Cardiac muscle cell (in vitro differentiated cells and primary cell): Measurements from ENCODE around the gene LMAN2L. TPM values are rescaled to one million over a fixed set of nuclear protein-coding genes. Genes with fewer than 3 reads are reported as not detected.

ENCODE experiments used
- DNase-seq, 2 donors: peaks; one replicate each; pipeline versions ENCODE4 v3.0.0 to v3.0.0-alpha.2; 2010 to 2017; ENCODE audit warnings: low read depth in 1 of 2, low spot score in 1 of 2
- H3K27ac ChIP-seq: fragments of 200-600 bp; sonication (generic); 2 replicates; pipeline ENCODE4 v1.5.1; 2016
- H3K27me3 ChIP-seq: fragments of 200-600 bp; sonication (generic); 2 replicates; pipeline ENCODE4 v1.6.0; 2016; ENCODE audit warnings: control low read depth
- H3K36me3 ChIP-seq: fragments of 200-600 bp; sonication (generic); 2 replicates; pipeline ENCODE4 v1.5.1; 2016; ENCODE audit warnings: control low read depth
- H3K4me1 ChIP-seq: fragments of 200-600 bp; sonication (generic); 2 replicates; pipeline ENCODE4 v1.8.1; 2017; ENCODE audit warnings: low read depth, mild to moderate bottlenecking, mixed run types
- H3K4me3 ChIP-seq: fragments of 200-600 bp; sonication (generic); 2 replicates; pipeline ENCODE4 v1.5.1; 2016; ENCODE audit warnings: mild to moderate bottlenecking
- H3K9me3 ChIP-seq: fragments of 200-600 bp; sonication (generic); 2 replicates; pipeline ENCODE4 v1.5.1; 2017; ENCODE audit warnings: low read depth, mild to moderate bottlenecking, control low read depth
- CTCF ChIP-seq: IDR thresholded peaks from 2 replicates; pipeline ENCODE4 v1.5.1; 2012; ENCODE audit warnings: low read depth, mild to moderate bottlenecking, low read length
- polyA plus RNA-seq: library from polyadenylated mRNA; unstranded; fragments of >200 nt; fragmentation: Nextera tagmentation; extraction: Ambion mirVana; gene quantifications from 2 replicates; pipeline ENCODE4 v1.2.1, GENCODE V29; 2016
- total RNA-seq: library from RNA; depleted of rRNA; stranded (reverse); fragments of >200 nt; gene quantifications from 2 replicates; pipeline ENCODE4 v1.2.3, GENCODE V29; 2016

Gene LMAN2L
- total and polyA plus RNA-seq, 2 experiments from 2014 or later: 28.8 to 64.3 TPM

DNA sequence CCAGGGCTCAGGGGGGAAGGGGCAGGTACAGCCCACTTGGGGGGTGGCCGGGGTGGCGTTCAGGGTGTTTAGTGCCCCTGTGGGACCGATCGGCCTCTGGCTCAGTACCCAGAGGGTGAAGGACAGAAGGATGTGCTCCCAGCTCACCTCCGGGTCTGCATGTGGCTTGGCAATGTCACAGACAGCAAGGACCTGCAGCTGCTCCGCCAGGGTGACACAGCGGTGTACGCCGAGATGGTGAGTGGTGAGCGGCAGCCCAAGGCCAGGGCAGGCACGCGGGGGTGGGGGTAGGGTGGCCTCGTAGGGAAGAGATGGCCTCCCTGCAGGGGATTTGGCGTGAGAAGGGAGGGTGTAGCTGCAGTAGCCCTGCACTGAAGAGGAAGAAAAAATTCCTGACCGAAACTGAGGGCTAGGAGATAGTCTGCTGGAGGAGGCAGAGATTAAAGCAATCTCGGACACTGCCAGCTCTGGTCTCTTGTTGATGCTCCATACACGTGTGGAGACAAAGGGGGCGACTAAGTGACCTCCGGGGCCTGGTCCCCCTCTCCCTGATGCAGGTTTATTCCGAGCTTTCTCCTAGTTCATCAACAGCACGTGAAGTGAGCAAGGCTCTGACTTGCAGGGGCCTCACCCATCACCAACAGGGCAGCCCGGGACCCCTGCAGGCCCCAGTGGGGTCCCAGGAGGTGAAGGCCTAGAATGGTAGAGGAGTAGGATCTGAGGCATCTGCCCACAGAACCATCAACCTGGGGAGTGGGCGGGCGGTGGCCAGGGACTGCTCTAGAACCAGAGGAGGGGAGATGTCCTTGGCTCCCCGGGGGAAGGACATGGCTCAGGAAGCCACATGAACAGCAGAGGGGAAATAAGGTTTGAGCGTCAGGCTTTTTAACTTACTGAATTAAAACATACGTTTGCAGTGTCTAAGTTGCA lies 51.9 kb downstream of the LMAN2L start:
- Histone ChIP-seq H3K4me1 (peaks cover 14% of the 10 kb centered on the region), H3K36me3 (no peaks in the 10 kb centered on the region), H3K27me3 (no peaks in the 10 kb centered on the region), H3K27ac (no peak overlapping the region), H3K9me3 (no peaks in the 10 kb centered on the region), H3K4me3 (no peak overlapping the region)
- no peak for DNase-seq
- TF ChIP-seq CTCF: no peak

- DNase-seq: no peak
- H3K27me3 ChIP-seq: no peaks in the 10 kb centered on the region
- H3K36me3 ChIP-seq: no peaks in the 10 kb centered on the region
- H3K4me1 ChIP-seq: peaks cover 14% of the 10 kb centered on the region
- H3K9me3 ChIP-seq: no peaks in the 10 kb centered on the region
- H3K27ac ChIP-seq: no peak overlapping the region
- no peak overlapping the region for H3K4me3 ChIP-seq
- TF ChIP-seq CTCF: no peak
These were observed 52.6 kb downstream of the LMAN2L start for GRCh38 chr2:96687266-96687665.

DNA sequence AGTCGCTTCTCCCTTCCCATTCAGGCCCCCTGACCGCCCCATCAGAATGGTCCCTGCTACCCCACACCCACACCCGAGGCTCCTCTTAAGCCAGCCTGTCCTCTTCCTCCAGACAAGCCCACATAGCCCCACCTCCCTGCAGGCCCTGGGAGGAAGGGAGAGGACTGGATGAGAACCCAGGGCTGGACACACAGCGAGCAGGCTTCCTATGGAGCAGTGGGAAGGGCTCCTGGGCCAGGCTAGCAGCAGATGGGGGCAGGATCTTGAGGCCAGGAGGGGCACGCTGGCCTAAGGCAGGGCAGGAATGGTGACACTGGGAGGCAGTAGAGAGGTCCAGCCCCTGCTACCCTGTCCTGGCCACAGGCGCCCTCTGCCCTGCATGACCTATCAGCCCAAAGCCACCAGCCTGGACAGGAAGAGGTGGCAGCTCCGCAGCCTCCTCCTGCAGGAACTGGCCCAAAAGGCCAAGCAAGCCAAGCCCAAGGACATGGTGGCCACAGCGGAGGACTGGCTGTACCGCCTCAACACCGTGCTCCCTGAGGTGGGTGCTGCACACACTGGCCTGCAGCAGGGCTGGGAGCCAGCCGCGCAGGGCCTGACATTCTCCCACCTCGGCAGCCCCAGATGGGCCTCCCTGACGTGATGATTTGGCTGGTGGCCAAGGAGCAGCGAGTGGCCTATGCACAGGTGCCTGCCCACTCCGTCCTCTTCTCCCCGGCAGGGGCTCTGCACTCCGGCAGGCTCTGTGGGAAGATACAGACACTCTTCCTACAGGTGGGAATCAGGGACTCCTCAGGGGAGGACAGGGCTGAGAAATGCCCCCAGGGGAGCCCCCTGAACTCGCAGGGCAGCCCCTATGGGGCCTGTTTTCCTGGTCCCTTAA lies 54.0 kb downstream of the LMAN2L start:
- peak; percentile 64 to 73 for DNase-seq
- peak overlapping the region; percentile 32 for H3K27ac ChIP-seq
- peaks cover 14% of the 10 kb centered on the region for H3K4me1 ChIP-seq
- peak; percentile 2 for TF ChIP-seq CTCF
- no peaks in the 10 kb centered on the region for H3K27me3 ChIP-seq
- no peaks in the 10 kb centered on the region for H3K36me3 ChIP-seq
- H3K4me3 ChIP-seq: no peak overlapping the region
- no peaks in the 10 kb centered on the region for H3K9me3 ChIP-seq

DNA sequence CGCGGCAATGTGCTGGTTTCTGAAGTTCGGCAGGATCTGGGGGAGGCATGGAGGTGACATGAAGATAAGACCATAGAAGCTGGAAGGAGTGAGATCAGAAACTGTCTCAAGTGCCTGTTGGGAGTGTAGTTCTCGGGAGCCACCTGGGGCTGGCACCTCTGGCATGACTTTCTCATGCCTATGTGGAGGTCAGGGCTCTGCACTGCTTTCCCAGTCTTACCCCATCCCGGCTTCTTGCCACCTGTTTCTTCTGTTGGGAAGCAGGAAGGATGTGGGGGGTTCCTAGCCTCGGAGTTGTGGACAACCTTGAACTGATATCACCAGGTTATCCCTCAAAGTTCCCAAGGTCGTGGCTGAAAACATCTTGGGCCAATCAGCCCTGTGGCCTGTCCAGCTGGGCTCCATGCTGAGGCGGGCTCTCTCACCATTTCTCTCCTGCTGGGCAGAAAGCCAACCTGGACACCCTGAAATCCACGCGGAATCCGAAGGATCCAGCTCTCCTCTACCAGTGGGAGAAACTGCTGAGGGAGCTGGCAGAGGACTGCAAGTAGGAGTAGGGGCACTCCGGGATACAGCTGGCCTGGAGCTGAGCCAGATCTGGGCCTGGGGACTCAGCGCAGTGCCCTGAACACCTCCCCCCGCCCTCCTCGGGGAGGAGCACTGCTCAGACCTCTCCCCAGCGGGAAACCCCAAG lies 54.8 kb downstream of the LMAN2L start:
- Histone ChIP-seq H3K27ac (peak overlapping the region; percentile 32), H3K4me3 (no peak overlapping the region), H3K9me3 (no peaks in the 10 kb centered on the region), H3K4me1 (peaks cover 14% of the 10 kb centered on the region), H3K36me3 (no peaks in the 10 kb centered on the region), H3K27me3 (no peaks in the 10 kb centered on the region)
- peak; percentile 29 to 47 for DNase-seq
- no peak for TF ChIP-seq CTCF
